Breast epithelium (tissue), 3 donors: ENCODE measurements around the gene KCNK17.

ENCODE experiments used
- POLR2A ChIP-seq: fragments of 450-650 bp; IDR thresholded peaks from one replicate; pipeline ENCODE4 v1.6.1; 2016; ENCODE audit warnings: antibody characterized with exemption, mild to moderate bottlenecking, moderate library complexity
- TF ChIP-seq, protein P1 (sequence below), 3 donors: fragments of 450-650 bp; IDR thresholded peaks; one replicate each; pipeline ENCODE4 v1.5.1; 2016 to 2017; ENCODE audit warnings: antibody characterized with exemption in 3 of 3, mild to moderate bottlenecking in 3 of 3, moderate library complexity in 3 of 3

DNA sequence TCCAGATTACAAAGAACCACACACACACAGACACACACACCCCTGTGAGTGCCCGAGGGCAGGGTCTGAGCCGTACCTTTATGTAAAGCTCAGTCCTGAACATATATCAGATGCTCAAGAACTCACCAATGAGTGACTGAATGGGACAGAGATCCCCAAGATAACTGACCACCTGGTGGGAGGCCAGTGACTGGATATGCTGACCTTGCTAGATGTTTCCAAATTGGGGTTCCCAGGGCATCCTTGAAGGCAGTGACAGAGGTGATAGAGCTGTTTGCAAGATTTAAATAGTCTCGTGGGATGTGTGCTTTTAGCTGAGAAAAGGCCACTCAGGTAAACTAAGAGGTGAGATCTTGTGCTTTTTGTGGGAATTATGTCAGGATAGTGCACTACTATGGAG lies 39.3 kb downstream of the KCNK17 start:
- TF ChIP-seq, protein P1, sequence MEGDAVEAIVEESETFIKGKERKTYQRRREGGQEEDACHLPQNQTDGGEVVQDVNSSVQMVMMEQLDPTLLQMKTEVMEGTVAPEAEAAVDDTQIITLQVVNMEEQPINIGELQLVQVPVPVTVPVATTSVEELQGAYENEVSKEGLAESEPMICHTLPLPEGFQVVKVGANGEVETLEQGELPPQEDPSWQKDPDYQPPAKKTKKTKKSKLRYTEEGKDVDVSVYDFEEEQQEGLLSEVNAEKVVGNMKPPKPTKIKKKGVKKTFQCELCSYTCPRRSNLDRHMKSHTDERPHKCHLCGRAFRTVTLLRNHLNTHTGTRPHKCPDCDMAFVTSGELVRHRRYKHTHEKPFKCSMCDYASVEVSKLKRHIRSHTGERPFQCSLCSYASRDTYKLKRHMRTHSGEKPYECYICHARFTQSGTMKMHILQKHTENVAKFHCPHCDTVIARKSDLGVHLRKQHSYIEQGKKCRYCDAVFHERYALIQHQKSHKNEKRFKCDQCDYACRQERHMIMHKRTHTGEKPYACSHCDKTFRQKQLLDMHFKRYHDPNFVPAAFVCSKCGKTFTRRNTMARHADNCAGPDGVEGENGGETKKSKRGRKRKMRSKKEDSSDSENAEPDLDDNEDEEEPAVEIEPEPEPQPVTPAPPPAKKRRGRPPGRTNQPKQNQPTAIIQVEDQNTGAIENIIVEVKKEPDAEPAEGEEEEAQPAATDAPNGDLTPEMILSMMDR (IDR thresholded peaks at IDR 0.05) = no peak
- TF ChIP-seq POLR2A = no peak
